ENCODE data around the gene RPUSD4. TPM values are rescaled to one million over a fixed set of nuclear protein-coding genes. Genes with fewer than 3 reads are reported as not detected.

Gene RPUSD4
- polyA plus RNA-seq, 2 of the 4 experiments (the other 2 are of a cell fraction), result 15.4 to 16.2 TPM

- Histone ChIP-seq H3K4me3 (no peak overlapping the region), H3K4me2 (no peak overlapping the region), H3K9me3 (no peaks in the 10 kb centered on the region), H3K27ac (no peak overlapping the region), H3K4me1 (no peaks in the 10 kb centered on the region)
- DNase-seq (ENCODE audit: low read depth in 1 of 2, low spot score in 1 of 2), result no peak
- no peak for TF ChIP-seq CTCF (IDR thresholded peaks at IDR 0.05)
- TF ChIP-seq CHD4 (IDR thresholded peaks at IDR 0.05; ENCODE audit: borderline replicate concordance), result no peak
- TF ChIP-seq HEYL (CRISPR knock-in tag; IDR thresholded peaks at IDR 0.05), result no peak
- TF ChIP-seq HES2 (IDR thresholded peaks at IDR 0.05), result no peak
- no peak for TF ChIP-seq HOXB5 (CRISPR knock-in tag; IDR thresholded peaks at IDR 0.05)
- no peak for TF ChIP-seq TP53 (CRISPR knock-in tag; IDR thresholded peaks at IDR 0.05)
- no peak for TF ChIP-seq JUN (IDR thresholded peaks at IDR 0.05)
- no peak for TF ChIP-seq FOSL2 (IDR thresholded peaks at IDR 0.05)
- TF ChIP-seq FOSL2 (CRISPR knock-in tag; IDR thresholded peaks at IDR 0.05), result no peak
- TF ChIP-seq FOSB (CRISPR knock-in tag; IDR thresholded peaks at IDR 0.05), result no peak
- ChIA-PET POLR2A (no interaction called here), CTCF (interaction anchor here (2.1 kb wide), 1 partner anchor 233 kb away, joined by 6 read pairs; no protein-coding TSS in a partner anchor)
- no peak for FAIRE-seq
- ATAC-seq, result no peak
- 85% methylated on average over 15 of the region's 15 CpGs for WGBS (ENCODE audit: missing lambda C conversion rate)
Observed at GRCh38 chr11:126175393-126175792, 36.1 kb downstream of the RPUSD4 start.

- FAIRE-seq (no peak), DNase-seq (ENCODE audit: low read depth in 1 of 2, low spot score in 1 of 2) (no peak), ATAC-seq (no peak)
- no peaks in the 10 kb centered on the region for H3K4me1 ChIP-seq
- 81% methylated on average over 3 of the region's 7 CpGs for WGBS (ENCODE audit: missing lambda C conversion rate)
- H3K27ac ChIP-seq, result no peak overlapping the region
- no peak overlapping the region for H3K4me3 ChIP-seq
- CTCF ChIA-PET, result interaction anchor here (2.1 kb wide), 1 partner anchor 232 kb away, joined by 6 read pairs; no protein-coding TSS in a partner anchor
- H3K4me2 ChIP-seq, result no peak overlapping the region
- POLR2A ChIA-PET, result no interaction called here
- TF ChIP-seq ZNF302 (CRISPR knock-in tag; IDR thresholded peaks at IDR 0.05) (no peak), ZSCAN20 (CRISPR knock-in tag; IDR thresholded peaks at IDR 0.05) (no peak), PHF8 (IDR thresholded peaks at IDR 0.05; ENCODE audit: borderline replicate concordance, low read depth) (no peak), CTCF (IDR thresholded peaks at IDR 0.05) (no peak), TP53 (CRISPR knock-in tag; IDR thresholded peaks at IDR 0.05) (no peak), RARB (CRISPR knock-in tag; IDR thresholded peaks at IDR 0.05) (no peak), JUNB (IDR thresholded peaks at IDR 0.05) (no peak), USF2 (IDR thresholded peaks at IDR 0.05) (no peak), HES2 (IDR thresholded peaks at IDR 0.05) (no peak), ESRRA (IDR thresholded peaks at IDR 0.05; ENCODE audit: borderline replicate concordance, low read length) (no peak), CEBPB (IDR thresholded peaks at IDR 0.05) (no peak), RAD21 (conservative IDR thresholded peaks at IDR 0.05 in 1 of 2, IDR thresholded peaks at IDR 0.05 in 1 of 2) (no peak), SREBF2 (IDR thresholded peaks at IDR 0.05) (no peak), MAFK (IDR thresholded peaks at IDR 0.05; ENCODE audit: partially characterized antibody) (no peak), HEYL (CRISPR knock-in tag; IDR thresholded peaks at IDR 0.05) (no peak), KDM5A (IDR thresholded peaks at IDR 0.05) (no peak), PBX3 (IDR thresholded peaks at IDR 0.05) (no peak), POLR2A (IDR thresholded peaks at IDR 0.05; ENCODE audit: low read length) (no peak)
- no peaks in the 10 kb centered on the region for H3K9me3 ChIP-seq
Observed at GRCh38 chr11:126174816-126175215, 36.6 kb downstream of the RPUSD4 start.

All from A549 (cell line).